Retina (tissue), 1 donor: ENCODE results near the gene APOB.

Experiments used
- DNase-seq: peaks from one replicate; pipeline ENCODE4 v3.0.0-alpha.2; 2016

APOB gene

DNA sequence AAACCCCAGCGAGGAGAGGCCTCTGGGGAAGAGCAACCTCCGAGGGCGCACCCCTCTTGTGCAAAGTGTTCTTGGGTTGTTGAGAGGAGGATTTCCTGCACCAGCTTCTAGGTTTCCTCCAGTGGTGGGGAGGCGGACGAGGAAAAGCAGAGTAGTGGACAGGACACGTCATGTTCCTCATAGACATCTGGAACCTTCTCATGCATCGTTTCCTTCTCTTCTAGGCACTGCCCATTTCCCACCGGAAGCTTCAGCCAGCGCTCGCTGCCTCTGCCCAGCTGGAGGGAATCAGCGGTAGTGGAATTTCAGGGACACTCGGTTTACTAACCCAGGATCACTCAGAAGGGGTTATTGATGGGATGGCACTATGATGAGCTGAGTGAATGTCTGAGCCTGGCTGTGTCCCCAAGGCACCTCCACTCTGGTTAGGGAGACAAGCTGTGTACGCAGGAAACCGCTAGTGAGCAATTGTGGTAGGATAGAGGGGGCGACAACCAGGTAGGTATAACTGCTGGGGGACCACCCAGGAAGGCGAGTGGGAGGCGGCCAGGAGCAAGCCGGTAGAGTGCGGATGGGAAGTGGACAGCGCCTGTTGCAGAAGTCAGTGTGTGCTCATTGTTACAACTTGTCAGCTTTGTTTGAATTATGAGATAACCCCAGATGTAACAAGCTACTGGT is 960 bp upstream of the APOB start:
- DNase-seq, result peak; percentile 10

GRCh38 chr2:21042958-21043743 is 722 bp downstream of the APOB start:
- peak; percentile 86 for DNase-seq

GRCh38 chr2:21042708-21042957 is 1.2 kb downstream of the APOB start:
- DNase-seq, result no peak

GRCh38 chr2:21041943-21042707 is 1.7 kb downstream of the APOB start:
- DNase-seq, result no peak

DNA sequence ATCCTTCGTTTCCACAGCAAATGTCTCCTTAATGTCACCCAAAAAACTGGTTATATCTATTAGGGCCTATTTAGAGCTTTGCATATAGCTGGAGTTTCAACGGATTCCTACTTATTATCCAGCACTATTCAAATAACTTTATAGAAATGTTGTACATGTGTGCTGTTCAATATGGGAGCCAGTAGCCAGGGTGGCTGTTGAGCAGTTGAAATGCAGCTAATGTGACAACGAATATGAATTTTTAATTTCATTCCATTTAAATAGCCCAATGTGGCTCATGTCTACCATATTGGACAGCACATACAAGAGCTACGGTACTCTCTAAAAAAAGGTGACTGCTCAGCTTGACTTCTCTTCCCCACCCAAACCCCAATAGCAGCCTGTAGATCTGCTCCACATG is 2.4 kb downstream of the APOB start:
- DNase-seq, result no peak

- no peak for DNase-seq
These were observed 3.1 kb downstream of the APOB start for GRCh38 chr2:21040468-21041377.

- DNase-seq, result no peak
These were observed 3.9 kb downstream of the APOB start for GRCh38 chr2:21039979-21040467.

DNA sequence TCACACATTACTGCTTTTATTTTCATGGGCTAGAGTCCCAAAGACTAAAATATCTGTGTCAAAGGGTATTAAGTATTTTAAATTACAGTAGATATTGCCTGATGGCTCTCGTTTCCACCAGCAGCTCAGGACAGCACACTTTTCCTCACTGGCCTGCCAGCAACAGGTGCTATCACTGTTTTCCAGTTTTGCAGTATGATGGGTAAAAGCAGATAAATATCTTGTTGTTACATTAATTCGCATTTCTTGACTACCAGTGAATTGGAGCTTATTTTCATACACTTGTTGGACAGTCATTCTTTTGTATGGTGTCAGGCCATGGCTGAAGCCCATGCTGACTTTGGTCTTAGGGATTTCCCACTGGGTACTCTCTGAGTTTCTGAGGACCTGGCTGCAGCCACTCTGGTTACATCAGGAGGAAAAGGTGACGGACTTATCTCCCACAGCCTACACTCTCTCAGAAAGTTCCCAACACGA is 4.8 kb downstream of the APOB start:
- DNase-seq, result no peak

DNA sequence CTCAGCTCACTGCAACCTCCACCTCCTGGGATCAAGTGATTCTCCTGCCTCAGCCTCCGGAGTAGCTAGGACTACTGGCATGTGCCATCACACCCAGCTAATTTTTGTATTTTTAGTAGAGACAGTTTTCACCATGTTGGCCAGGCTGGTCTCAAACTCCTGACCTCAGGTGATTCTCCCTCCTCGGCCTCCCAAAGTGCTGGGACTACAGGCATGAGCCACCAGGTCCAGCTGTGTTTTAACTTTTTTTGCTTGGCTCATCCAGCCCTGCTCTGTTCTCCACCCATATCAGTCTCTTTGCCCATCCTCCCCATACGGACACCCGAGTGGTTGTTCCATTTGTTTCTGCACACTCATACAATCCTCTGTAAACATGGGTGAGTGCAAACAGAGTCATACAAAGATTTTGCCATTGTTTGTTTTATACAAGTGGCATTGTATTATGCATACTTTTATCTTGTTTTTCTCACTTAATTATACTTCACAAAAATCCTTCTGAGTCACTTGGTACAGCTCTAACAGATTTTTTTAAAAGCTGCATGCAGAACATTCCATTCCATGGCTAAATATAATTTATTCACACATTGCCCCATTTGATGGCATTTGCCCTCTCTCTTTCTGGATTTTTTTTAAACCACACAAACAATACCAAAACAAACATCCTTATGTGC is 5.3 kb downstream of the APOB start:
- no peak for DNase-seq

GRCh38 chr2:21037671-21038108 is 6.2 kb downstream of the APOB start:
- no peak for DNase-seq

DNA sequence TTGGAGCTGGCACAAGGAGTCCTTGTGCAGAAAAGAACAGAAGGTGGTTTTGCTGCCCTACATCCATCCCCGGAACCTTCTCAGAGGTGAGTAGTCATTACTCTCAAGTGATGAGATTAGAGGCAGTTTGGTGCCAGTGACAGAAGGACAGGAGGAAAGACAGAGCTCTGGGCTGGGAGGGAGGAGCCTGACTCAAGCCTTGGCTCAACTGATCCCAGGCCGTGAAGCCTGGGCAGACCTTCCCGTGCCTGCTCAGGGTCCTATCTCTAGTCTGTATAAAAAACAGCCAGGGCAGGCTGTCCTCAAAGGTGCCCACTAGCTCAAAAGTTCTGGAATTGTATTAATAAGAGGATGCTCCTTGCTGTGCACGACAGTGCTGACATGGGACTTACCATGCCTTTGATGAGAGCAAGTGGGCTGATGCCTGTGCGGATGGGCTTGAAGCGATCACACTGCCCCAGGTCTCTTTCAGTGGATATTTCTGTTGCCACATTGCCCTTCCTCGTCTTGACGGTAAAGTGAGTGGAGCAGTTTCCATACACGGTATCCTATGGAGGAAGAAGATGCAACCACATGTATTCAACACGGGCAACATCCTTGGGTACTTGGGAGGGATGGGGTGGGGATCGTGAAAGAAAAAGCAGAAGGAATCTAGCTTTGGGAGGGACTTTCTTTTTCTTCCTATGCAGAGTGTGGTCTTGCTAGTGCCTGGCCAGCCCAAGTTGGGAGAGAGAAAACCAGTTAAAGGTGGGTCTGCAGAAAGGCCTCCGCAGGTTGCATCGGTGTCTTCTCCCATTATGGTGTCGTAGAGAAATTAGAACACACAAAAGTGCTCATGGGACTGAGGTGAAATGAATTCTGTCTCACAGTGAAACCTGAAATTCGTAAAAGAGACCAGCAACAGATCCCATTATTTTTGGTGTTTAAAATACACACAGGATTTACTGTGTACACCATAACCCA is 6.9 kb downstream of the APOB start:
- DNase-seq, result no peak

DNA sequence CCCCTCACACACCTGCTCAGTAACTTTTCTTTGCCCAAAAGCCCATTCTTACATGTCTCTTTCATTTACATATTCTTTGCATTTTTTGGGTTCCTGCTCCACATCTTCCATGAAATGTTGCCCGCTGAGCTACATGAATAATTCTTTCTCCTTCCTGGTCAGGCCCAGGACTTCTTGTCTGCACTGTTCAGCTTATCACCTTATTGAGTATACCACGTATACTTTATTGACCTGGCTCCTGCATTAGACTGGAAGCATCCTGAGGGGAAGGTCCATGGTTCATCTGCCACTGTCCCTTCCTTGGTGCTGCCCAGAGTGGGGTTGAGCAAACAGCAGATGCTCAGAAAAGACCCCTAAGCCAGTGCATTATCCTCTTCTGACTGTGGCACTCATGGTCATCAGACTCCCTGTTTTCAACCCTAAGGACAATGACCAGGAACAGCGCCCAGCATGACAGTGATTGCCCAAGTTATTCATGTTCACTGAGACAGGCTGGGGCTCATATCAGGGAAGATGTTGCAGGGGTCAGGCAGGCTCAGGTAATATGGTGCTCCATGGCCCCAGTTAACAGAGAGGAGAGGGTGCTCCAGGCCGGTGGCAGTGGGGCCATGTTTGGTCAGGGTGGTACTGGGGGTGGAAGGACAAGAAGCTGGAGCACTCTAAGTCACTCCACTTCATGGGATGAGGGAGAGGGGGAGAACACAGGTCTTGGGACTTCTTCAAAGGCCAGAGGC is 7.7 kb downstream of the APOB start:
- DNase-seq, result no peak

DNA sequence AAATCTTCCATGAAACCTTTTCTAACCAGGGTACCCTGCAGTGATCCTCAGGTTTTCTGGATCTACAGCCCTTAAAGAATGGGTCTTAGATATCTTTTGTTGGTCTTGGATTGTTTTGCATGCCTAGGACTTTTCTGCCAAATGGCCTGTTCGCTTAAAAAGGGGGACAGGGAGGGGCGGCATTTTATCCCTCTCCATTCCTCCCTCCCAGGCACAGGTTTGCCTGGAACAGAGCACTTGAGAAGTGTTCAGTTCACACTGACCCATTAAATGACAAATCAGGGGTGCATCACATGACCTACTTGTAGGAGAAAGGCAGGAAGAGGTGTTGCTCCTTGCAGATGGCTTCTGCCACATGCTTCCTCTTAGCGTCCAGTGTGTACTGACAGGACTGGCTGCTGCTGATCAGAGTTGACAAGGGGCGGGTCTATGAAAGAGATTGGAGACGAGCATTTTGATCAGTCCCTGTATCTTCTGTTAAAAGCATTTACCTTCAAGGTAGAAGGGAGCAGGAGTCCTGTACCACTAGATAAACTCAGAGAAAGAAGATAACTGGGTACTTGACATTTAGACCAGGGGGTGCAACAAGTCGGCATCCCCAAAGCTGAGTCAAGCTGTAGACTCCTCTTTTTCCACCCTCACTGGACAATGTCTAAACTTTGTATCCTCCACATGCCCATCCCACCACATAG is 8.4 kb downstream of the APOB start:
- DNase-seq, result no peak

GRCh38 chr2:21034972-21035279 is 8.9 kb downstream of the APOB start:
- DNase-seq, result no peak

GRCh38 chr2:21034156-21034971 is 9.5 kb downstream of the APOB start:
- DNase-seq, result no peak

DNA sequence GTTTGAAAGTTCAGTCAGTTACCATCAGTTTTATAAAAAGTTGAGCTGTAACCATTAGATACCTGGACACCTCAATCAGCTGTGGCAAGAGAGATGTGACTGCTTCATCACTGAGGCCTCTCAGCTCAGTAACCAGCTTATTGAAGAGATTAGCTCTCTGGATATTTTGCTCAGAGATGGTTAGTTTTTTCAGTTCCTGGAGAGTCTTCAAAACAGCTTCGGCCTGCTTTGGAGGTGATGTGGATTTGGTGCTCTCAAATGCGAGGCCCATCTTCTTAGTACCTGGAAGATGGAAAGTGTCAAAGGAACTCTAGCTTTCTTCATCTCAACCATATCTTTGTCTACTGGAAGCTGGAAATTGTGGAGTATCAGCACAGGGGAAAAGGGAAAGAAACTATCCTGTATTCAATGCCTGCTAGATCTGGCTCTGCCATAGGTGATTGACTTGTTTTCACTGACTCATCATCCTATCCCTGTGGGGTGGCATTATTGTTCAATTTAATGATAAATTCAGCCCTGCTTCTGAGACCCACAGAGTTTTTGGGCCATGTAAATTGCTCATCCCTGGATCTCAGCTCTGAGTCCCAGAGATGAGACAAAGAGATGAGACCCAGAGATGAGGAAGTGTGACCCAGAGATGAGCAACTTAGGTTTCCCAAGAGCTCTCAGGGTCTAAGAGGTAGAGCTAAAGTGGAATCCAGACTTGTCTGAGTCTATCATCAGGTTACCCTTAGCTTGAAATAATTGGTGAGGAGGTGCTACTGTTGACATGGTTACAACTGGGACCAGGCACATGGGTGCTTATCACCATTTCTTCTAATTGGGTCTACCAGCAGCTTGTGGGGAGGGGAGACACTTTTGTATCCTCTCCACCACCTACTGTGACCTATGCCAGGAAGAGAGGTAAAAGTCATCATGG is 10.4 kb downstream of the APOB start:
- no peak for DNase-seq
